ENCODE measurements around the gene KLHL8. TPM values are rescaled to one million over a fixed set of nuclear protein-coding genes. Genes with fewer than 3 reads are reported as not detected.

Gene KLHL8
- 4.1 TPM for polyA plus RNA-seq (2013, experiment 1 of 2)
- polyA plus RNA-seq (2013, experiment 2 of 2) = 6.0 TPM

- Histone ChIP-seq H3K27ac (ENCODE audit: low read depth, low read length) (peak within 1 kb of the TSS; percentile 89), H3K4me3 (ENCODE audit: low read length) (peak within 1 kb of the TSS; percentile 98), H3K9ac (ENCODE audit: low read depth, low read length) (peak within 1 kb of the TSS; percentile 95), H3K27me3 (ENCODE audit: insufficient read depth, low read length) (0 out of 2 replicates have a peak, but pooled peaks cover 2% of the 10 kb centered on the region), H3K9me3 (ENCODE audit: insufficient read depth, low read depth, low read length) (no peaks in the 10 kb centered on the region), H3K36me3 (ENCODE audit: insufficient read depth, low read length) (no peaks in the 10 kb centered on the region), H3K4me1 (ENCODE audit: insufficient read depth, low read length) (no peaks in the 10 kb centered on the region)
- under 1% methylated on average over 70 of the region's 70 CpGs for WGBS
Observed at GRCh38 chr4:87220094-87220822, at the start of gene KLHL8. TSS of gene KLHL8 (minus strand) at chr4:87220618. CDS start at chr4:87195539, 25,079 bp downstream.

GRCh38 chr4:87270144-87270543 lies 49.7 kb upstream of the KLHL8 start:
- Histone ChIP-seq H3K27ac (ENCODE audit: low read depth, low read length) (no peak overlapping the region), H3K4me1 (ENCODE audit: insufficient read depth, low read length) (peaks cover 7% of the 10 kb centered on the region; the same call in 1 of the 2 replicates), H3K4me3 (ENCODE audit: low read length) (no peak overlapping the region), H3K9me3 (ENCODE audit: insufficient read depth, low read depth, low read length) (no peaks in the 10 kb centered on the region), H3K9ac (ENCODE audit: low read depth, low read length) (no peak overlapping the region), H3K36me3 (ENCODE audit: insufficient read depth, low read length) (no peaks in the 10 kb centered on the region), H3K27me3 (ENCODE audit: insufficient read depth, low read length) (no peaks in the 10 kb centered on the region)
- 31% methylated on average over 1 of the region's 3 CpGs for WGBS

- H3K27ac ChIP-seq (ENCODE audit: low read depth, low read length) = no peak overlapping the region
- peaks cover 7% of the 10 kb centered on the region; the same call in 1 of the 2 replicates for H3K4me1 ChIP-seq (ENCODE audit: insufficient read depth, low read length)
- WGBS = 83% methylated on average over 5 of the region's 5 CpGs
- H3K27me3 ChIP-seq (ENCODE audit: insufficient read depth, low read length) = no peaks in the 10 kb centered on the region
- no peak overlapping the region for H3K9ac ChIP-seq (ENCODE audit: low read depth, low read length)
- H3K4me3 ChIP-seq (ENCODE audit: low read length) = no peak overlapping the region
- H3K36me3 ChIP-seq (ENCODE audit: insufficient read depth, low read length) = no peaks in the 10 kb centered on the region
- no peaks in the 10 kb centered on the region for H3K9me3 ChIP-seq (ENCODE audit: insufficient read depth, low read depth, low read length)
Observed at GRCh38 chr4:87268411-87268810, 48.0 kb upstream of the KLHL8 start.

- Histone ChIP-seq H3K36me3 (ENCODE audit: insufficient read depth, low read length) (no peaks in the 10 kb centered on the region), H3K4me1 (ENCODE audit: insufficient read depth, low read length) (peaks cover 7% of the 10 kb centered on the region; the same call in 1 of the 2 replicates), H3K4me3 (ENCODE audit: low read length) (no peak overlapping the region), H3K27me3 (ENCODE audit: insufficient read depth, low read length) (no peaks in the 10 kb centered on the region), H3K9ac (ENCODE audit: low read depth, low read length) (no peak overlapping the region), H3K9me3 (ENCODE audit: insufficient read depth, low read depth, low read length) (no peaks in the 10 kb centered on the region), H3K27ac (ENCODE audit: low read depth, low read length) (no peak overlapping the region)
- WGBS = 83% methylated on average over 3 of the region's 3 CpGs
Observed at GRCh38 chr4:87266986-87267385, 46.6 kb upstream of the KLHL8 start.

GRCh38 chr4:87262886-87263285 lies 42.5 kb upstream of the KLHL8 start:
- Histone ChIP-seq H3K27me3 (ENCODE audit: insufficient read depth, low read length) (no peaks in the 10 kb centered on the region), H3K4me1 (ENCODE audit: insufficient read depth, low read length) (no peaks in the 10 kb centered on the region), H3K9me3 (ENCODE audit: insufficient read depth, low read depth, low read length) (no peaks in the 10 kb centered on the region), H3K27ac (ENCODE audit: low read depth, low read length) (no peak overlapping the region), H3K36me3 (ENCODE audit: insufficient read depth, low read length) (no peaks in the 10 kb centered on the region), H3K4me3 (ENCODE audit: low read length) (no peak overlapping the region), H3K9ac (ENCODE audit: low read depth, low read length) (no peak overlapping the region)
- WGBS = 95% methylated on average over 1 of the region's 1 CpG

- no peaks in the 10 kb centered on the region for H3K36me3 ChIP-seq (ENCODE audit: insufficient read depth, low read length)
- H3K9me3 ChIP-seq (ENCODE audit: insufficient read depth, low read depth, low read length) = peaks cover 5% of the 10 kb centered on the region; the same call in 1 of the 2 replicates
- no peak overlapping the region for H3K4me3 ChIP-seq (ENCODE audit: low read length)
- H3K27me3 ChIP-seq (ENCODE audit: insufficient read depth, low read length) = no peaks in the 10 kb centered on the region
- H3K9ac ChIP-seq (ENCODE audit: low read depth, low read length) = no peak overlapping the region
- no peak overlapping the region for H3K27ac ChIP-seq (ENCODE audit: low read depth, low read length)
- WGBS = 95% methylated on average over 2 of the region's 2 CpGs
- no peaks in the 10 kb centered on the region for H3K4me1 ChIP-seq (ENCODE audit: insufficient read depth, low read length)
Observed at GRCh38 chr4:87260477-87260876, 40.1 kb upstream of the KLHL8 start.

GRCh38 chr4:87258677-87259076 lies 38.3 kb upstream of the KLHL8 start:
- Histone ChIP-seq H3K27me3 (ENCODE audit: insufficient read depth, low read length) (no peaks in the 10 kb centered on the region), H3K9ac (ENCODE audit: low read depth, low read length) (no peak overlapping the region), H3K27ac (ENCODE audit: low read depth, low read length) (no peak overlapping the region), H3K36me3 (ENCODE audit: insufficient read depth, low read length) (no peaks in the 10 kb centered on the region), H3K9me3 (ENCODE audit: insufficient read depth, low read depth, low read length) (peaks cover 5% of the 10 kb centered on the region; the same call in 1 of the 2 replicates), H3K4me1 (ENCODE audit: insufficient read depth, low read length) (no peaks in the 10 kb centered on the region), H3K4me3 (ENCODE audit: low read length) (no peak overlapping the region)
- 100% methylated on average over 1 of the region's 2 CpGs for WGBS

GRCh38 chr4:87257523-87257922 lies 37.1 kb upstream of the KLHL8 start:
- no peak overlapping the region for H3K27ac ChIP-seq (ENCODE audit: low read depth, low read length)
- H3K4me3 ChIP-seq (ENCODE audit: low read length) = no peak overlapping the region
- WGBS = 55% methylated on average over 3 of the region's 3 CpGs
- H3K9ac ChIP-seq (ENCODE audit: low read depth, low read length) = no peak overlapping the region
- H3K27me3 ChIP-seq (ENCODE audit: insufficient read depth, low read length) = no peaks in the 10 kb centered on the region
- H3K4me1 ChIP-seq (ENCODE audit: insufficient read depth, low read length) = no peaks in the 10 kb centered on the region
- no peaks in the 10 kb centered on the region for H3K36me3 ChIP-seq (ENCODE audit: insufficient read depth, low read length)
- peaks cover 5% of the 10 kb centered on the region; the same call in 1 of the 2 replicates for H3K9me3 ChIP-seq (ENCODE audit: insufficient read depth, low read depth, low read length)

GRCh38 chr4:87255755-87256154 lies 35.3 kb upstream of the KLHL8 start:
- Histone ChIP-seq H3K36me3 (ENCODE audit: insufficient read depth, low read length) (no peaks in the 10 kb centered on the region), H3K27me3 (ENCODE audit: insufficient read depth, low read length) (no peaks in the 10 kb centered on the region)
- 100% methylated on average over 1 of the region's 1 CpG for WGBS

GRCh38 chr4:87251106-87251505 lies 30.7 kb upstream of the KLHL8 start:
- Histone ChIP-seq H3K9ac (ENCODE audit: low read depth, low read length) (no peak overlapping the region), H3K27ac (ENCODE audit: low read depth, low read length) (no peak overlapping the region), H3K4me1 (ENCODE audit: insufficient read depth, low read length) (no peaks in the 10 kb centered on the region), H3K9me3 (ENCODE audit: insufficient read depth, low read depth, low read length) (peaks cover 8% of the 10 kb centered on the region; the same call in 1 of the 2 replicates), H3K36me3 (ENCODE audit: insufficient read depth, low read length) (no peaks in the 10 kb centered on the region), H3K4me3 (ENCODE audit: low read length) (no peak overlapping the region), H3K27me3 (ENCODE audit: insufficient read depth, low read length) (no peaks in the 10 kb centered on the region)
- 91% methylated on average over 6 of the region's 6 CpGs for WGBS

More at GRCh38 chr4:87255755-87256154, 35.3 kb upstream of the KLHL8 start:
- no peak overlapping the region for H3K27ac ChIP-seq (ENCODE audit: low read depth, low read length)
- peaks cover 5% of the 10 kb centered on the region; the same call in 1 of the 2 replicates for H3K9me3 ChIP-seq (ENCODE audit: insufficient read depth, low read depth, low read length)
- no peak overlapping the region for H3K4me3 ChIP-seq (ENCODE audit: low read length)
- H3K9ac ChIP-seq (ENCODE audit: low read depth, low read length) = no peak overlapping the region
- H3K4me1 ChIP-seq (ENCODE audit: insufficient read depth, low read length) = no peaks in the 10 kb centered on the region

- Histone ChIP-seq H3K4me1 (ENCODE audit: insufficient read depth, low read length) (no peaks in the 10 kb centered on the region), H3K4me3 (ENCODE audit: low read length) (no peak overlapping the region), H3K36me3 (ENCODE audit: insufficient read depth, low read length) (no peaks in the 10 kb centered on the region), H3K9ac (ENCODE audit: low read depth, low read length) (no peak overlapping the region), H3K27me3 (ENCODE audit: insufficient read depth, low read length) (no peaks in the 10 kb centered on the region), H3K9me3 (ENCODE audit: insufficient read depth, low read depth, low read length) (peaks cover 3% of the 10 kb centered on the region; the same call in 1 of the 2 replicates), H3K27ac (ENCODE audit: low read depth, low read length) (no peak overlapping the region)
- WGBS = 95% methylated on average over 4 of the region's 5 CpGs
Observed at GRCh38 chr4:87250294-87250693, 29.9 kb upstream of the KLHL8 start.

Data from HUES64 (cell line).